HG03565 (cell line): ENCODE results near the gene PIM3.

Experiments
- ATAC-seq: cut with Tn5 transposase; IDR thresholded peaks from one replicate; pipeline ENCODE4 v1.9.1; 2021; ENCODE audit warnings: mild to moderate bottlenecking, moderate library complexity; ENCODE audit not compliant: unreplicated experiment

PIM3 gene

DNA sequence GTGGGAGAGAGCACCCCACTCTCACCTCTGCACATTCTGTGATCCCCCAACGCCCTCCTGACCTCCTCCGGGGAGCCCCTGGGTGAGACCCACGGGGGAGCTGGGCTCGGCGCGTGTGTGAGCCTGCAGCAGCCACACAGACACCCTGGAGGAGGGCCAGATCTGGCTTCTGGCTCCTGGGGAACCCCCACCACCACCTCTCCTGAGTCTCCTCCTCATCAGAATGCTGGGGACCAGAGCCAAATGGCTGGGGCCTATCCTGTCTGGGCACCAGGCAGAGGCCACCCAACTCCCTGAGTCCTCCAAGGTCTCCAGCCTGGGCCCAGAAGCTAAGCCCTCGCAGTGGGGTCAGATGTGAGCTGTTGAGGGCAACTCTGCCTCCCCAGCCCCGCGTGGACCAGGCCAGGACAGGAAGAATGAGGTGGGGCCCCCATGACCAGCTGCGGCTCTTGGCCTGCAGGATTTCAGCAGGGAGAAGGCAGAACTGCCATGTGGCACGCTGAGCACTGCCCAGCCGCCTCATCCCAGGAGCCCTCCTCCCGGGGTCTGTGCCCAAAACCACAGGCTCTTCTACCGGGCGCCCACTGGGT is 5.5 kb upstream of the PIM3 start:
- ATAC-seq = no peak

DNA sequence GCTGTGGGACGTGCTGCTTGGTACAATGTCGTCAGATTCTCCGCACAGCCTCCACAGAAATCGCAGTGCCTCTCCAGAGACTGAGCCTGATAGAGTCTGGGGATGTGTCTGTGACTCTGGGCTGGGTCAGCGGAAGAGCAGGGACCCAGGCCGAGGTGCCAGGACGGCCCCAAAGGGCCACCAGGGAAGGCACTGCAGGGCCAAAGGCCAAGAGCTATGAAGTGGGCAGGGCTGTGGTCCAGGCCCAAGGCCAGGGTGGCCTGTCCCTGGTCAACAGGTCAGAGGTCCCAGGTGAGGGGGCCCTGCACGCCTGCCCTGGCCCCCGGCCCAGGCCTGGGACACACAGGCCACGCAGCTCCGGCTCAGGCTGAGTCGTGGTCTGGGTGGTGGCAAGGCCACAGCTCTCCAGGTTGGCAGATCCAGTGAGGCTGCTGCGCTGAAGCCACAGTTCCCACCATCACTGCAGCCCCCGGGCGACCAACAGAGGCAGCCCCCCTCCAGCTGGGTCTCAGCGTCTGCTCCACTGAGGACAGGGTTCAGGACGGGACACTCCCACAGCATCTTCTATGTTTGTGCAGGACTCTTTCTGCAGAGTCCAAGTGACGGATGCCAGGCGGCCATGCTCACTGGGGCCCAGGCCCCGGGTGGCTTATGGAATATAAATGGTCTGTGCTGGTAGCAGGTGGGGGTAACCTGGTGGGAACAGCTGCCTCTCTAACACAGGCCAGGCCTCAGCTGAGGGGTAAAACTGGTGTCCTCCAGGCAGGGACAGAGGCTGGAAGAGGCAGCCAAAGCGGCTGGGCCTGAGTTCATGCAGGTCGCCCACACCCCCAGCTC is 4.8 kb upstream of the PIM3 start:
- no peak for ATAC-seq

DNA sequence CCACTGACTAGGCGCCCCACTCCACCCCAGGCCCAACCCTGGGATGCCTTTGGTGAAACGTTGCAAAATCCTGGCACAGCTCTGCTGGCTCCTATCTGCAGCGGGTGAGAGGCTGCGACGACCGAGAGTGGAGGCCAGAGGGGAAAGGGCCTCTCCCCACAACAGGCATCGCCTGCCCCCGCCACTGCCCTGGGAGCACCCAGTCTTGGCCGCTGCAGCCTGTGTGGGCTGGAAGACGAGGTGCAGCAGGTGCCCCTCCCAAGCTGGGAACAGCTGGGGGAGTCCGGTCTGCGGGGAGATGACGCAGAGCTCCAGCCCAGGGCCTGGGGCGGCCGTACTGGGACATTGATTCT is 4.2 kb upstream of the PIM3 start:
- no peak for ATAC-seq

DNA sequence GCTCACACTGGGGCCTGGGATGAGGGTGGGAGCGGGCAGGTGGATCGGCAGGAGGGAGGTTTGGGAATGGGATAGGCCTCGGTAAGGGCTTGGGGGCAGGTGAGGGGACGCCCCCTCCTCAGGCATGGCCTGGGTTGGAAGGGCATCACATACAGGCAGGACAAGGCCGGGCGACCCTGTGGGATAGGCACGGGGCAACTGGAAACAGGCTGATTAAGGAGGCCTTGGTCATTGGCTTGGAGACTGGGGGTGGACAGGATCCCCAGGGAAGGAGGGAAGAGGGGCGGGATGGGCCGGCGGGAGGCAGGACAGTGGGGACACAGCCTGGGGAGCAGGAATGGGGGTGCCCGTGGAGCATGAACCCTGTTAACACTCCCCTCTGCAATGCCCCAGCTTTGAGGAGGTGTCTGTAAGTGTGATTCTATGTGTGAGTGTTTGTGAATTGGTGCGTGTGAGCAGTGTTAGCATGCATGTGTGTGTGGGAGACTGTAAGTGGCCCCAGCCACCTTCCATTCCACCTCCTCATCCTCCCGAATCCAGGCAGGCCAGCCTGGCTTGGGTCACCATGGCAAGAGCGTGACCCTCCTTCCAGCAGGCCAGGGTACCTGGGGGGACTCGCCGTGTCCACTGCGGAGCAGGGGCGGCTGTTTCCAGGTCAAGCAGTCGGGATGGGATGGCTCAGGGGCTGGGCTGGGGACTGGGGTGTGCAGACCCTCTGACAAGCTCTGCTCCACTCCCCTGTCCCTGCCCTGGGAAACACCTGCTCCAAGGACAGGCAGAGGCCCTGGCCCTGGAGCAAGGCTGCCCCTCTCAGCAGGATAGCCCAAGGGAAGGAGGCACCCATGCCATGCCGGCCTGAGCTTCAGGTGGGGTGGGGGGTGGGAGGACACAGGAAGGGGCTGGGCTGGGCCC is 3.4 kb upstream of the PIM3 start:
- ATAC-seq = no peak

DNA sequence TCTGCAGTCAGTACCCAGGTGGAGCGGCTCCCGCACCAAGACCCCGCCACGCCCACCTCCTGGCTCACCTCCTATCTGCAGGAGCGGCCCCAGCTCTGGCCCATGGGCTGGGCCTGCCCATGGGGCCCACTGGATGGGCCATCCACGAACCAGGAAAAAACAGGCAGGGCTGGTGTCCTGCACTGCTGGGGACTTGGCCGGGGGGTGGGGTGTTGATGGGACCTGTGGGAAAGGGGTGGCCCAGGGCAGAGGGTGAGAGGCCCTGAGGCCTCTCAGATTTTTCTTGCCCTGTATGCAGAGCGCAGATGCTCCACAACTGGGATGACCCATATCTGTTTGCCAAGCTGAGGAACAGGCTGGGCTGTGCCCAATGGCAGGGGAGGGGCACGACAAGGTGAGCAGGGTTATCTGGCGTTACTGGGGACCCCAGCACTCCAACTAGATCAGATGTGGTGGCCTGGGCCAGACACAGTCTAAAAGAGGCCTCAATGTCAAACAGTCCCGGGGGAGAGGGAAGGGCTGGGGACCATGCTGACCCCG is 2.7 kb upstream of the PIM3 start:
- ATAC-seq = no peak

DNA sequence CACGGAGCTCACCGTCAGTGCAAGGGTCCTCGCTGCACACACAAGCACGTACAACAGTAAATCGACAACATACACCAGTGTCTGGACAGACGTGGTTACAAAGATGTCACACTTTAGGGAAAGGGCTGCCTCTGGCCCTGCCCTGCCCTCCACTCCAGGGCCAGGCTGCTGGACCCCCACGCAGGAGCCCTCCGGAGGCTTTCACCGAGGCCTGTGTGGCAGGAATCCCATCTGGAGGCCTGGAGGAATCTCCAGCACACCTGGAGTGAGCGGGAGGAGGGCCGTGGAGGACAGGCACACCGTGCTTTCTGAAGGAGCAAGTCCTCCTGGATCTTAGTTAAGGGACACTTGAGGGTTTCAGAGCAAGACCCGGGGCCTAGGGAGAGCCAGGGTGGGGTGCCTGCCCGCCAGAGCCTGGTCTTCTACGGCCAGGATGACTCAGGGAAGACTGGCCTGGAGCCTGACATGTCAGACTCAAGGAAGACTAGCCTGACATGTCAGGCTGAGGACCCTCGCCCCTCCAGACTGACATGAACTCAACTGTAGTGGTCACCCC is 2.1 kb upstream of the PIM3 start:
- no peak for ATAC-seq

DNA sequence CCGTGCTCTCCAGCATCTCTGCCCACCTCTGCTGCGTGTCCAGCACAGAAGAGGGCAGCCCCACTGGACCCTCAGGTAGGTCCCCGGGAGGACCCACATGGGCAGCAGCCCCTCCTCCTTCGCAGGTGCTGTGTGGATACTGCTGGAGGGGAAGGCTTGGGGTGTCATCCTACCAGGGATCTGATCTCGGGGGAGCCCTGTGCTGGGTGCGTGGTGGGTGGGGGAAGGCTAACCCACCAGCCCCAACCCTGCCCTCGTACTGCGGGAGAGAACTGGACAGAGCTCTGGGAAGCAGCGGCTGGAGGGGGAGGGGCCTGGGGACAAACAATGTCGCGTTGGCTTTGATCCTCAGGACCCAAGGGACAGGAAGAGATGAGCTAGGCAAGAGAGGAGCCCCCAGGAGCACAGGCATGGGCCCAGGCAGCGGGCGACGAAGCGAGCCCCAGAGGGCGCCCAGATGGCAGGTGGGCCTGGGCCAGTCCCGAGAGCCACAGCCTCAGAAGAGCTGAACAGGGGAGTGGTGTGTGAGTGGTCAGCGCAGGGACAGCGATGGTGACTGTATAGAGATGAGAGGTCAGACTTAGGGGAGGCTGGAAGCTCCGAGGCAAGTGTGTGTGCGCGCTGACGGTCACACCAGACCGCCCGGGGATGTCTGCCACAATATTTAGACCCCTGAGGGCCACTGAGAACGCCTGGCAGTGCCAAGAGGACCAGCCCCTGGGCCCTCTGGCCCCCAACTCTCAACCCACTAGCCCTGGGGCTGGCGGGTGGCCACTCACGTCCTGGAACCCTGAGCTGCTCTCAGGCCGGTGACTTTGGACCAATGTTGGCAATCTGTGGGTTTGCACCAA is 1.4 kb upstream of the PIM3 start:
- ATAC-seq = no peak

DNA sequence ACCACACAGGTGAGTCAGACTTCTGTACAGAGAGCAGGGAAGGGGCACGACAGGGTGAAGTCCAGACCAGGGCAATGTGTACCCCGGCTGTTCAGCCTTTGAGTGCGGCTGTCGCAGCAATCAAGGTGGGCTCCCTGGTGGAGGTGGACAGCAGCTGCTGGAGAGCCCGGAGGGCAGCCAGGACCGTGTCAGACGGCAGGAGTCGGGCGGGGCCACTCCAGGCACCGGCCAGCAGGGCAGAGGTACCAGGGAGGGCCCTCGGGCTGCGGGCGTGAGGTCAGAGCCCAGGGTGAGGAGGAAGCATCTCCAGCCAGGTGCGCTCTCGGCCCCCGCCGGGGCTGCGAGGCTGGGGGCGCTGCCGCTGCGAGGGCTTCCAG is 802 bp upstream of the PIM3 start:
- ATAC-seq = peak; percentile 2

DNA sequence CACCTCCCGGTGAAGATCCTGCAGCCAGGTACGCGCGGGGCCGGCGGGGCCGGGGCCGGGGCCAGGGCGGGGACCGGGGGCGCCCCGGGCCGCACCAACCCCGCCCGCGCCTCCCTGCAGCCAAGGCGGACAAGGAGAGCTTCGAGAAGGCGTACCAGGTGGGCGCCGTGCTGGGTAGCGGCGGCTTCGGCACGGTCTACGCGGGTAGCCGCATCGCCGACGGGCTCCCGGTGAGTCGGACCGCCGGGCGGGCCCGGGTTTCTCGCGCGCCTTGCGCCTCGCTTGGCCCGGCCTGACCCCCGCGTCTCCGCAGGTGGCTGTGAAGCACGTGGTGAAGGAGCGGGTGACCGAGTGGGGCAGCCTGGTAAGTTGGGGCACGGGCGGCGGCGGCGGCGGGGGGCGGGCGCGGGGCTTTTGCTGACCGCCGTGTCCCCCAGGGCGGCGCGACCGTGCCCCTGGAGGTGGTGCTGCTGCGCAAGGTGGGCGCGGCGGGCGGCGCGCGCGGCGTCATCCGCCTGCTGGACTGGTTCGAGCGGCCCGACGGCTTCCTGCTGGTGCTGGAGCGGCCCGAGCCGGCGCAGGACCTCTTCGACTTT is 531 bp downstream of the PIM3 start:
- ATAC-seq = no peak

DNA sequence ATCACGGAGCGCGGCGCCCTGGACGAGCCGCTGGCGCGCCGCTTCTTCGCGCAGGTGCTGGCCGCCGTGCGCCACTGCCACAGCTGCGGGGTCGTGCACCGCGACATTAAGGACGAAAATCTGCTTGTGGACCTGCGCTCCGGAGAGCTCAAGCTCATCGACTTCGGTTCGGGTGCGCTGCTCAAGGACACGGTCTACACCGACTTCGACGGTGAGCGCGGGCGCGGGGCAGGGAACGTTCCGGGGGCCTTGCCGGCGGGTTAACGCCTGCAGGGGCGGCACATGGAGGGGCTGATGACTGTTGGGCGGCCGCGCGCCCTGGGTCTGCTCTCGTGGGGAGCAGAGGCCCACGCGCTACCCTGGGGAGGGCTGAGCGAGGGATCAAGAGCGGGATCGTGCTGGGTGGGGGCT is 1.0 kb downstream of the PIM3 start:
- no peak for ATAC-seq

DNA sequence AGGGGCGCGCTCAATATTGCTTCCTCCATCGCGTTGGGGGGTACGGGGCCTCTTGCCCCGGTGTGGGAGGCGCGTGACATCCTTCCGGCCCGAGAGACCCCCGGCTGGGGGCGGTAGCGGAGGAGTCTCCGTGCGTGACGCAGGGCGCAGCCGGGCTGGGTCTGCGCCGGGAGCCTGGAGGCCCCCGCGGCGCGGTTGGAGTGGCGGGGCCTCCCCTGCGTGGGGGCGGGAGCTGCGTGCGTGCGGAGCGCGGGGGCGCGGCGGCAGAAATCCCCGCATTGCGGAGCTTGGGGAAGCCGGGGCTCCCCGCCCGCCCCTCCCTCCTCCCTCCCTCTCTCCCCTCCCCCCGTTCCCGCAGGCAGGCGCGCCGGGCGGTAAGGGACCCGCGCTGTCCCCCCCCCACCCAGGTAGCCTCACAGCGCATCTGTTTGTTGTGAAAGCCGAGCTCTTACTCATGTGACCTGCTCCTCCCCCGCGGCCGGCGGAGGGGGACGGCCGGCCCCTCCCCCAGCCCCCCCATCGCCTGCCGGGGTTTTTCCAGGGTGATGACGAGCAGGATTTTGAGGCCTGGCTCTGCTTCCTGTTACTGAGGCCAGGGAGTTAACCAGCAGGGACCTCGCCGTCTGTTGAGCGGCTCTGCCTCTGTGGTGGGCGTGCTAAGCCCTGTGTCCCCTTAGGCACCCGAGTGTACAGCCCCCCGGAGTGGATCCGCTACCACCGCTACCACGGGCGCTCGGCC is 1.6 kb downstream of the PIM3 start:
- no peak for ATAC-seq

DNA sequence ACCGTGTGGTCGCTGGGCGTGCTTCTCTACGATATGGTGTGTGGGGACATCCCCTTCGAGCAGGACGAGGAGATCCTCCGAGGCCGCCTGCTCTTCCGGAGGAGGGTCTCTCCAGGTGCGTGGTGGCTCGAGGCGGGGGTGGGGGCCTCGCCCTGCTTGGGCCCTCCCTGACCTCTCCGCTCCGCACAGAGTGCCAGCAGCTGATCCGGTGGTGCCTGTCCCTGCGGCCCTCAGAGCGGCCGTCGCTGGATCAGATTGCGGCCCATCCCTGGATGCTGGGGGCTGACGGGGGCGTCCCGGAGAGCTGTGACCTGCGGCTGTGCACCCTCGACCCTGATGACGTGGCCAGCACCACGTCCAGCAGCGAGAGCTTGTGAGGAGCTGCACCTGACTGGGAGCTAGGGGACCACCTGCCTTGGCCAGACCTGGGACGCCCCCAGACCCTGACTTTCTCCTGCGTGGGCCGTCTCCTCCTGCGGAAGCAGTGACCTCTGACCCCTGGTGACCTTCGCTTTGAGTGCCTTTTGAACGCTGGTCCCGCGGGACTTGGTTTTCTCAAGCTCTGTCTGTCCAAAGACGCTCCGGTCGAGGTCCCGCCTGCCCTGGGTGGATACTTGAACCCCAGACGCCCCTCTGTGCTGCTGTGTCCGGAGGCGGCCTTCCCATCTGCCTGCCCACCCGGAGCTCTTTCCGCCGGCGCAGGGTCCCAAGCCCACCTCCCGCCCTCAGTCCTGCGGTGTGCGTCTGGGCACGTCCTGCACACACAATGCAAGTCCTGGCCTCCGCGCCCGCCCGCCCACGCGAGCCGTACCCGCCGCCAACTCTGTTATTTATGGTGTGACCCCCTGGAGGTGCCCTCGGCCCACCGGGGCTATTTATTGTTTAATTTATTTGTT is 2.4 kb downstream of the PIM3 start:
- ATAC-seq = no peak

DNA sequence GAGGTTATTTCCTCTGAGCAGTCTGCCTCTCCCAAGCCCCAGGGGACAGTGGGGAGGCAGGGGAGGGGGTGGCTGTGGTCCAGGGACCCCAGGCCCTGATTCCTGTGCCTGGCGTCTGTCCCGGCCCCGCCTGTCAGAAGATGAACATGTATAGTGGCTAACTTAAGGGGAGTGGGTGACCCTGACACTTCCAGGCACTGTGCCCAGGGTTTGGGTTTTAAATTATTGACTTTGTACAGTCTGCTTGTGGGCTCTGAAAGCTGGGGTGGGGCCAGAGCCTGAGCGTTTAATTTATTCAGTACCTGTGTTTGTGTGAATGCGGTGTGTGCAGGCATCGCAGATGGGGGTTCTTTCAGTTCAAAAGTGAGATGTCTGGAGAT is 3.1 kb downstream of the PIM3 start:
- no peak for ATAC-seq

DNA sequence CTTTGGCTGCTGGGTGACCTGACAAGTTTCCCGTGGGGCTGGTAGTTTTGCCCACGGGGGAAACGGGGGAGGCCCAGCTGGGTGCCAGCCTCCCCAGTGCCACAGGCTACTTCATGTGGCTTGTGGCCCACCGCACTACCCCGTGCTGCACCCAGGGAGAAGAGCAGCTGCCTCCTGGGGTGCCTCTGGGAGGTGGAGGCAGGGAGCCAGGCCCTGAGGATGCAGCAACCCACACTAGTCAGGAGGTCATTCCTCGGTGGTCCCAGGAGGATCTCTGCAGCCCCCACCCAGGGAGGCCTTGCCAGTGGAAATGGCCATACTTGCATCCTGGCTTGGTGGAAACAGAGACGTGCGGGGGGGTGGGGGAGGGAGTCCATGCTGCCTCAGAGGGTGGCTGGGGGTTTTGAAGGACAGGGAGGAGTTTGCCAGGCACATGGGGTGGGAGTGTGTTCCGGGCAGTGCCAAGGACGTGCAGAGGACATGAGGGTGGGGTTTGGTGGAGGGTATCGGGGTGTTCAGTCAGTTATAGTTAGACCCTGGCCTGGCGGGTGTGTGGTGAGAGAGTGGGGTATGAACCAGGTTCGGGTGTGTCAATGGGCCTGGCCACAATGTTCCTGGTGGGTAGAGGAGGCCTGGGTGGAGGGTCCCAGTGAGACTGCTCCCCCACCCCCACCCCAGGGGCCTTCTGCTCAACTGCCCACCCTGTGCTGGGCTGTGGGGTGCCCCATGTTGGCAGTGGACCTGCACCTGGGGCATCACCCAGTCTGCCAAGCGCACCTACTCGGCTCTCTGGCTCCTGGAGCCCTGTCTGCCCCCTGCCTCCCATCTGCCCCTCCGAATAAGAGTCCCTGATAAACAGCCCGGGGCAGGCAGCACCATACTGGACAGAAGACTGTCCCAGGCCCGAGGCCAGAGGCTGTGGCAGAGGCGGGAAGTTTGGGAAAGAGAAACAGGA is 3.8 kb downstream of the PIM3 start:
- no peak for ATAC-seq

DNA sequence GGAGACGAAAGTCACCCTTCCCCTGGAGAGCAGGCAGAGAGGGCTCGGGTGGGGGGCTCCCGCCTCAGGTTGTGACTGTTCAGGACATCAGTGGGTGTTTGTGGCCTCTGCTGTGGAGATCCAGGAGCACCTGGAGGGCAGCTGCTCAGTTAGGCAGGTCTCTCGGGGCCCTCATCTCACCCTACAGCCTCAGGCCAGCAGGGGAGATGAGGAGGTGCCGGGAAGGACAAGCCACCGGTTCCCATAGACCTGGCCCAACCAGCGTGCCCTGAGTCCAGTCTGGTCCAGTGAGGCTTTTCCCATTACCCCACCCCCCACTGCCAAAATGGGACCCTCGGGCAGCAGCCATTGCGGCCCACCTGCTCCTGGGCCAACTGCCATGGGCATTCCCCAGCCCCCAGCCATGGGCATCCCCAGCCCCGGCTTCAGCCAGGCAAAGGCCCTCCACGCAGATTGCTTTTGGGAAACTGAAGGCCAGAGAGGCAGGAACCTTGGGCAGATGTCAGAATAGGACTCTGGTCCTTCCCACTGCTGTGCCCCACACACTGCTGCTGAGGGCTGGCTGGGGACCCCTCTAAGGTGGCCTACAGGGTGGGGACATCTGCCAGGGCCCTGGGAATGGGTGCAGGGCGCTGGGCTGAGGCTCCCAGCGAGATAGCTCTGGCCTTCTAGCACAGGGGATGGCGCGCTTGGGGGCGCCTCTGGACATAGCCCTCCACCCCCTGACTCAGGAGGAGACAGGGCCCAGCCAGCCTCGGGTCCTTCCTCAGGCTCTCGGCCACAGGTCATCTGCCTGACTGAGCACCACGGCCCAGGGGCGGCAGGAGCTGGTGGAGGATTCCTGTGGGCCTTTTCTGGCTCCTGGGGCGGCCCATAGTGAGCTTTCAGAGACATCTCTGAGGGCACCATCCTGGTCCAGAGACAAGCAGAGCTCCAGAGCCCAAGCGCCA is 4.8 kb downstream of the PIM3 start:
- ATAC-seq = no peak
